NT2/D1 (cell line): Measurements from ENCODE around the gene ANKRD6.

Source experiments
- DNase-seq: peaks from one replicate; pipeline ENCODE4 v3.0.0-alpha.2; 2011; ENCODE audit warnings: low read depth, low spot score
- H3K27me3 ChIP-seq: 2 replicates; pipeline ENCODE4 v1.6.0; 2011; ENCODE audit warnings: mild to moderate bottlenecking; ENCODE audit not compliant: insufficient read length, insufficient read depth
- H3K36me3 ChIP-seq: 2 replicates; pipeline ENCODE4 v1.6.1; 2011; ENCODE audit warnings: mild to moderate bottlenecking, low read length, mixed read lengths; ENCODE audit not compliant: insufficient read depth, insufficient read length
- H3K4me1 ChIP-seq: 2 replicates; pipeline ENCODE4 v1.5.1; 2011; ENCODE audit not compliant: insufficient read depth, insufficient read length
- H3K4me3 ChIP-seq: 2 replicates; pipeline ENCODE4 v1.5.1; 2011; ENCODE audit warnings: low read depth; ENCODE audit not compliant: insufficient read length
- H3K9ac ChIP-seq: 2 replicates; pipeline ENCODE4 v1.6.0; 2011; ENCODE audit warnings: low read depth; ENCODE audit not compliant: insufficient read length
- H3K9me3 ChIP-seq: 2 replicates; pipeline ENCODE4 v1.5.1; 2011; ENCODE audit warnings: mild to moderate bottlenecking, low read length; ENCODE audit not compliant: insufficient read depth
- SUZ12 ChIP-seq: IDR thresholded peaks from 2 replicates; pipeline ENCODE4 v1.6.1; 2011; ENCODE audit not compliant: insufficient read length, insufficient read depth; ENCODE audit errors: extremely low read depth
- YY1 ChIP-seq: IDR thresholded peaks from 2 replicates; pipeline ENCODE4 v1.6.1; 2011; ENCODE audit not compliant: insufficient read length, insufficient read depth
- ZNF274 ChIP-seq: IDR thresholded peaks from 2 replicates; pipeline ENCODE4 v1.6.1; 2011; ENCODE audit warnings: mild to moderate bottlenecking, low read depth, low read length

ANKRD6 gene

GRCh38 chr6:89406141-89406540 is 26.8 kb upstream of the ANKRD6 start:
- Histone ChIP-seq H3K27me3 (peaks cover 19% of the 10 kb centered on the region), H3K36me3 (no peaks in the 10 kb centered on the region), H3K9me3 (no peaks in the 10 kb centered on the region), H3K9ac (no peak overlapping the region), H3K4me3 (no peak overlapping the region), H3K4me1 (peaks cover 2% of the 10 kb centered on the region)
- no peak for TF ChIP-seq ZNF274
- no peak for TF ChIP-seq YY1
- no peak for TF ChIP-seq SUZ12
- no peak for DNase-seq

DNA sequence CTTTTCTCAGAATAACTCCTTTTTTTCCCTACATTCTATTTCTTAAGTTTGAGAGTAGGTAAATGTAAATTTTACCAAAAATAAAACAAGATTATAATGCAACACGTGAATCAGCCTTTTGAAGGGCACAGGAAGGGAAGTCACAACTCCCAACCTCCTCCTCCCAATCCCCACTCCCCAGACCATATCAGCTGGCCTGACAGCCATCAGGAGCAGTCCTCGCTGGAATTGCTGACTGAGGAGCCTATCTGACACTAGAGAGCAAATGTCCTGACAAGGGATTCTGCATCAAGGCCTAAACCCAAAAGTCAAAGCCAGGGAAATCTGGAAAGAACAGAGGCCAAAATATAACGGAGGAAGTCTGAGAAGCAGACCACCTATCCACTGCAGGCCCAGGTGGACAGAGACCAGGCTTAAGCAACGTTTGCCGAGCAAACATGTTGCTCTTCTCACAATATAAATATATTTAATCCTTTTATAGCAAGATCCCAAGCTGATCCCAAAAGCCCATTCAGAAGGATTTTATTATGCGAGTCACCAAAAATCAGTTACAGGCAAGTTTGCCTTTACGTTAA is 23.4 kb upstream of the ANKRD6 start:
- peaks cover 51% of the 10 kb centered on the region for H3K27me3 ChIP-seq
- no peak overlapping the region for H3K9ac ChIP-seq
- DNase-seq, result no peak
- no peaks in the 10 kb centered on the region for H3K4me1 ChIP-seq
- H3K36me3 ChIP-seq, result no peaks in the 10 kb centered on the region
- H3K9me3 ChIP-seq, result no peaks in the 10 kb centered on the region
- no peak for TF ChIP-seq YY1
- no peak for TF ChIP-seq ZNF274
- no peak for TF ChIP-seq SUZ12
- H3K4me3 ChIP-seq, result no peak overlapping the region

DNA sequence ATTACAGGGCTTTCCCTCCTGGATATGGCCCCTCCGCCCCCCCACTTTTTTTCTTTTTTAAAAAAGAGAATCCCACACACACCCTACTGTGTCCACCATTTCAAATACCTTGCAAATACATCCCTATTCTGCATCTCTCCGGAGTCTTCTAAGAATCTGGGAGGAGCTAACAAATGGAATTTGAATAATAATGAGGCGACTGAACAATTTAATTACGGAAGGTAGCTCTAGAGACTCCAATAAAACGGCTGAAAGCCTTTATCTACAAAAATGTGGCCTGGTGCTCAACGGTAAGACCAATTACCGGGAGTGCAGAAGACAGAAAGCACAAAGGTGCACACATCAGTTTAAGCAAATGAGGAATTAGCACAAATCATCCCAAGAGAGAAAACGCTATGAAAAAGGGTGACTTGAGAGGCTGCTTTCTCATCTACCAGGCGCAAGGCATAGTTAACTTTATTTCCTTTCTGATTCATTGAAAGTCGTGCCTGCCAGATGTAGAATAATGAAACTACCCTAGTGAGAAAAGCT is 22.7 kb upstream of the ANKRD6 start:
- peak overlapping the region; percentile 64 for H3K4me3 ChIP-seq
- TF ChIP-seq ZNF274 (no peak), SUZ12 (no peak), YY1 (no peak)
- no peaks in the 10 kb centered on the region for H3K4me1 ChIP-seq
- DNase-seq, result no peak
- no peaks in the 10 kb centered on the region for H3K36me3 ChIP-seq
- H3K27me3 ChIP-seq, result peaks cover 51% of the 10 kb centered on the region
- no peak overlapping the region for H3K9ac ChIP-seq
- H3K9me3 ChIP-seq, result no peaks in the 10 kb centered on the region

- H3K9ac ChIP-seq, result peak overlapping the region; percentile 72
- no peaks in the 10 kb centered on the region for H3K4me1 ChIP-seq
- H3K9me3 ChIP-seq, result no peaks in the 10 kb centered on the region
- no peaks in the 10 kb centered on the region for H3K36me3 ChIP-seq
- DNase-seq, result no peak
- peaks cover 51% of the 10 kb centered on the region for H3K27me3 ChIP-seq
- H3K4me3 ChIP-seq, result peak overlapping the region; percentile 64
- TF ChIP-seq SUZ12, result no peak
- TF ChIP-seq ZNF274, result no peak
- TF ChIP-seq YY1, result no peak
Observed at GRCh38 chr6:89410788-89411144, 22.2 kb upstream of the ANKRD6 start.

- Histone ChIP-seq H3K27me3 (peaks cover 48% of the 10 kb centered on the region), H3K9ac (peak overlapping the region; percentile 72), H3K36me3 (no peaks in the 10 kb centered on the region), H3K4me3 (peak overlapping the region; percentile 64), H3K4me1 (no peaks in the 10 kb centered on the region), H3K9me3 (no peaks in the 10 kb centered on the region)
- no peak for DNase-seq
- TF ChIP-seq SUZ12 (no peak), YY1 (no peak), ZNF274 (no peak)
Observed at GRCh38 chr6:89411145-89412070, 21.5 kb upstream of the ANKRD6 start.

DNA sequence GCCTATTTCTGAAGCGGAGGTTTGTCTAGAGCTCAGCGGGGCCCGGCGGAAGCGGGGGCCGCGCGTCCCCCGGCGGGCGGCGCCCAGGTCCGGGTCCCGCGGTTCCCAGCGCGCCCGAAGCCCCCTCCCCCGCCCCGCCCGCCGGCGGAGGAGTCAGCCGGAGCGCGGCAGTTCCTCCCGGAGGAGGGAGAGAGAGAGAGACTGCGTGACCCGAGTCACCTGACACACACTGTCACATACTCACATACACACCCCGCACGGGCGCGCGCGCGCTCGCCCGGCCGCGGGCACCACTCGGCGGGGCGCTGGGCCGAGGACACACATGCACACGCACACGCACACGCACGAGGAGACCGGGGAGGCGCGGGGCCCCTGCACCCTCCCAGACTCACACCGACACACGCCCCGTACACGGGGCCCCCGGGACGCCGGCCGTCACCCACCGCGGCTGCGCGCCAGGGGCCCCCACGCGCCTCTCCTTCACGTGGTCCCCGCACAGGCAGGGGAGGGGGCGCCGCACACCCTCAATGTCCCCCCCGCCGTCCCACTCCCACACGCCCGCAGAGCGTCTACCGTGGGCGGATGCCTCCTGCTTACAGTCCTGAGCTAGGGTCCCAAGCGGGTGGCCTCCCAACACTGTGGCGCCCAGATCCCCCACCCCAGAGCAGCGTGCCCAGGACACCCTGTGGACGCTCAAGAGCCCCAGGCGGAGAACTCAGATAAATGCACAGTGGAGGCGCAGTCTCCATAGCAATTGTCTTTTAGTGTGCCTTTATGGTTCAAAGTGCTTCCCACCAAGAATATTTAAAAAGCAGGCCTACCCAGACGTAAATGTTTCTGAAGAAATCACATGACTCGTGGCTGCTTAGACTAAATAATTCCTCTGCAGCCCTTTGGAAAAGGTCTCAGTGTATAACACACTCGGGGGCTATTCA is 20.6 kb upstream of the ANKRD6 start, which contains the start of gene RRAGD:
RRAGD (minus strand) TSS at position 203 of the 935 bp plus-strand sequence. CDS start 280 bp downstream, outside the sequence.
- peak within 1 kb of the TSS; percentile 64 for H3K4me3 ChIP-seq
- H3K9me3 ChIP-seq, result no peaks in the 10 kb centered on the region
- H3K27me3 ChIP-seq, result peaks cover 48% of the 10 kb centered on the region
- H3K36me3 ChIP-seq, result no peaks in the 10 kb centered on the region
- peak within 1 kb of the TSS; percentile 72 for H3K9ac ChIP-seq
- no peaks in the 10 kb centered on the region for H3K4me1 ChIP-seq
- TF ChIP-seq ZNF274 (no peak), YY1 (no peak), SUZ12 (no peak)
- no peak for DNase-seq

DNA sequence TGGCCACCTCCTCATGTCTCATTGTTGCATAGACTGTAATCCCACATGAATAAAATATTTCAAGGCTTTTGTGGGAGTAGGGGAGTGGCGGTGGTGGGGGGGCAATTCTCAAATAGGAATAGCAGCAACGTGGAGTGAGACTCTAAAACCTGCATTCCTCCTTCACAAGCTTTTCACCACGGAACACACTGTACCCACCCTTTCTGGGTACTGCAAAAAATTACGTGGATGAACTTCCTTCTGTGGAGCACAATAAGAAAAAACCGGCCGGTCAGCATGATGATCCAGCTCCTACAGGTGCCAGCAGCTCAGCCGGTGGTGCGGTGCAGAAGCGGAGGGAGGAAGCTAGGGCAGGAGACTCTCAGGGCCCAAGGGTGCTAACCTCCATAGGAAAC is 19.9 kb upstream of the ANKRD6 start:
- Histone ChIP-seq H3K36me3 (no peaks in the 10 kb centered on the region), H3K27me3 (peaks cover 48% of the 10 kb centered on the region), H3K4me3 (peak overlapping the region; percentile 64), H3K4me1 (no peaks in the 10 kb centered on the region), H3K9me3 (no peaks in the 10 kb centered on the region), H3K9ac (no peak overlapping the region)
- no peak for TF ChIP-seq YY1
- no peak for TF ChIP-seq ZNF274
- no peak for TF ChIP-seq SUZ12
- DNase-seq, result no peak
